Loucy (cell line): ENCODE results near the gene MICAL3.

Experiments used
- CTCF ChIP-seq: fragments of 200-600 bp; sonication (generic); conservative IDR thresholded peaks from 2 replicates; pipeline ENCODE4 v1.5.1; 2014; ENCODE audit warnings: mild to moderate bottlenecking, antibody characterized with exemption, low read length
- EZH2phosphoT487 ChIP-seq: fragments of 200-600 bp; IDR thresholded peaks from 2 replicates; pipeline ENCODE4 v1.6.1; 2018; ENCODE audit warnings: antibody characterized with exemption, mild to moderate bottlenecking, moderate library complexity, borderline replicate concordance

- TF ChIP-seq EZH2phosphoT487 (no peak), CTCF (no peak)
Observed at GRCh38 chr22:18035751-18036150, 11.4 kb upstream of the MICAL3 start.
